ENCODE results near the gene LINGO4.

DNA sequence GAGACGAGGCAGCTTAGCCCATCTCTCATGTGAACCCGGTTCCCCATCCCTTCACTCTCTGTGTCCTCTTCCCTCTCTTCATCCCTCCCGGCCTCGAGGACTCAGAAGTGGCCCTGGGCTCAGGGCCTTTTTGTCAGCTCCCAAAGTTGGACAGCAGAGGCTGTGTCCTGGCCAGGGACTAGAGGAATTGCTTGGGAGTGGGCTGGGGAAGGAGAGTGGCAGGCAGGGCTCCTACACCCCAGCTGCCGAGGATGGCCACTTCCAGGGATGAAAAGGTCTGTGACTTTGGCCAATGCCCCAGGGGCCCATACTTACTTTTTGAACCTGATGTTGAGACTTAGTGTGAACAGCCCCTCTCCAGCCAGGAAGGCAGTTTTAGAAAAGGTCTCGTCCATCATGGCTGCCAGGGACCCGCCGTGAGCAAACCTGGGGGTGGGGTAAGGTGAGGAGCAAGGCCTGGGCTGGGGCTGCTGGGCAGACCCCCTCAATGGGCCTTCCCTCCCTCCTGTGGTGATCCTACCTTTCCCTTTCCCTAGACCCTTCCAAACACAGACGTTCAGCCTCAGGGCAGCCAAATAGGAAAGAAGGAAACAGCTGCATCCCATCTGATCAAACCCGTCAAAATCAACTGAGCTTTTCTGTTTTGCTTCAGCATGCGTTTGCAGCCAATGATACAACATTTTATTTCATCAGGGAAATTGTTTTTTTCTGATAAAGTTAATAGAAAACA lies 42.8 kb upstream of the LINGO4 start:
- TF ChIP-seq, protein P1, sequence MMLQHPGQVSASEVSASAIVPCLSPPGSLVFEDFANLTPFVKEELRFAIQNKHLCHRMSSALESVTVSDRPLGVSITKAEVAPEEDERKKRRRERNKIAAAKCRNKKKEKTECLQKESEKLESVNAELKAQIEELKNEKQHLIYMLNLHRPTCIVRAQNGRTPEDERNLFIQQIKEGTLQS (CRISPR knock-in tag; conservative IDR thresholded peaks at IDR 0.05) = no peak
- TF ChIP-seq, protein P2, sequence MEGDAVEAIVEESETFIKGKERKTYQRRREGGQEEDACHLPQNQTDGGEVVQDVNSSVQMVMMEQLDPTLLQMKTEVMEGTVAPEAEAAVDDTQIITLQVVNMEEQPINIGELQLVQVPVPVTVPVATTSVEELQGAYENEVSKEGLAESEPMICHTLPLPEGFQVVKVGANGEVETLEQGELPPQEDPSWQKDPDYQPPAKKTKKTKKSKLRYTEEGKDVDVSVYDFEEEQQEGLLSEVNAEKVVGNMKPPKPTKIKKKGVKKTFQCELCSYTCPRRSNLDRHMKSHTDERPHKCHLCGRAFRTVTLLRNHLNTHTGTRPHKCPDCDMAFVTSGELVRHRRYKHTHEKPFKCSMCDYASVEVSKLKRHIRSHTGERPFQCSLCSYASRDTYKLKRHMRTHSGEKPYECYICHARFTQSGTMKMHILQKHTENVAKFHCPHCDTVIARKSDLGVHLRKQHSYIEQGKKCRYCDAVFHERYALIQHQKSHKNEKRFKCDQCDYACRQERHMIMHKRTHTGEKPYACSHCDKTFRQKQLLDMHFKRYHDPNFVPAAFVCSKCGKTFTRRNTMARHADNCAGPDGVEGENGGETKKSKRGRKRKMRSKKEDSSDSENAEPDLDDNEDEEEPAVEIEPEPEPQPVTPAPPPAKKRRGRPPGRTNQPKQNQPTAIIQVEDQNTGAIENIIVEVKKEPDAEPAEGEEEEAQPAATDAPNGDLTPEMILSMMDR (IDR thresholded peaks at IDR 0.05) = no peak
- TF ChIP-seq NFATC4 (CRISPR knock-in tag; IDR thresholded peaks at IDR 0.05) (no peak), ZNF416 (CRISPR knock-in tag; IDR thresholded peaks at IDR 0.05) (no peak), OVOL2 (CRISPR knock-in tag; IDR thresholded peaks at IDR 0.05; ENCODE audit: borderline replicate concordance) (no peak)
- TF ChIP-seq, protein P3, sequence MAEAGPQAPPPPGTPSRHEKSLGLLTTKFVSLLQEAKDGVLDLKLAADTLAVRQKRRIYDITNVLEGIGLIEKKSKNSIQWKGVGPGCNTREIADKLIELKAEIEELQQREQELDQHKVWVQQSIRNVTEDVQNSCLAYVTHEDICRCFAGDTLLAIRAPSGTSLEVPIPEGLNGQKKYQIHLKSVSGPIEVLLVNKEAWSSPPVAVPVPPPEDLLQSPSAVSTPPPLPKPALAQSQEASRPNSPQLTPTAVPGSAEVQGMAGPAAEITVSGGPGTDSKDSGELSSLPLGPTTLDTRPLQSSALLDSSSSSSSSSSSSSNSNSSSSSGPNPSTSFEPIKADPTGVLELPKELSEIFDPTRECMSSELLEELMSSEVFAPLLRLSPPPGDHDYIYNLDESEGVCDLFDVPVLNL (CRISPR knock-in tag; IDR thresholded peaks at IDR 0.05; ENCODE audit: borderline replicate concordance, low read depth) = no peak
